ENCODE data around the gene ANKS4B. TPM values are rescaled to one million over a fixed set of nuclear protein-coding genes. Genes with fewer than 3 reads are reported as not detected.

The ANKS4B gene
- total and polyA plus RNA-seq, 2 experiments from 2014 or later: 0.07 TPM; not detected in 1

DNA sequence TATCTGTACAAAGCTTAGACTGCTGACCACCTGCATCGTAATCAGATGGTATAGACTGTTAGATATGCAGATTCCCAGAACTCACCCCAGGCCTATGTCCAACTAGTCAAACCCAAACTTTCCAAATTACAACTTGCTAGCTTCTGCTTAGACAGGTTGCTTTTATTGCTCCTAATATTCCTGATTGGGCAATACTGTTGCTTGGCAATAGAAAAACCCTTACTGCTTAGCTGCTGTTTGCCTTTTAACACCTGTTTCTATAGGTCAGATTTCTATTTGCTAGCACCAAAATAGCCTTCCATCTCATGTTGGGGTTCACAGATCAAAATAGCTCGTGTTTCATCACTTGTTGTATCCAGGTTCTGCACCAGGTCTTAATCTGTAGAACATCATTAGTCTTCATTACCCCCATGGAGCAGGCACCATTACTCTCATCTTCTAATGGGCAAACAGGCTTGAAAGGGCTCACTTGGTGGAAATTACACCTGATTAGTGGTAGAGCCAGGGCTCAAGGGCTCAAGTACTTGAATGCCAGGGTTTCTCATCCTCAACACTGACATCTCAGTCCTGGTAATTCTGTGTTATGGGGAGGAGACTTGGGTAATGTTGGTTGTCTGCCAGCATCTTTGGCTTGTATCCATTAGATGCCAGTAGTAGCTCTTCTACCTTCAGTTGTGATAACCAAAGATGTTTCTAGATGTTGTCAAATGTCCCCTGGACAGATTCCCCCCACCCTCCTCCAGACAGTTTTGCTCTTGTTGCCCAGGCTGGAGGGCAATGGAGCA lies 24.9 kb upstream of the ANKS4B start:
- Histone ChIP-seq H3K79me2 (replicated peaks; ENCODE audit: insufficient read depth) (no peaks in the 10 kb centered on the region), H2AFZ (no peak overlapping the region), H3K4me1 (ENCODE audit: insufficient read depth) (peaks cover 3% of the 10 kb centered on the region; the same call in 1 of the 2 replicates), H3K27ac (ENCODE audit: low read depth) (no peak overlapping the region), H3K9me2 (ENCODE audit: insufficient read depth) (peaks cover 8% of the 10 kb centered on the region; the same call in 1 of the 2 replicates), H3F3A (replicated peaks; ENCODE audit: low read depth) (no peaks in the 10 kb centered on the region), H3K4me3 (no peak overlapping the region), H3K36me3 (ENCODE audit: insufficient read depth) (no peaks in the 10 kb centered on the region), H3K27me3 (ENCODE audit: insufficient read depth) (no peaks in the 10 kb centered on the region), H3K4me2 (no peak overlapping the region), H4K20me1 (replicated peaks; ENCODE audit: insufficient read depth) (no peaks in the 10 kb centered on the region)
- H3K4me3 Mint-ChIP-seq: no peak overlapping the region
- H3K9me3 Mint-ChIP-seq: no peaks in the 10 kb centered on the region
- DNase-seq (ENCODE audit: low spot score): no peak
- no peak overlapping the region for H3K27ac Mint-ChIP-seq
- H3K4me1 Mint-ChIP-seq: peaks cover under 1% of the 10 kb centered on the region; the same call in 1 of the 3 replicates
- no peaks in the 10 kb centered on the region for H3K36me3 Mint-ChIP-seq (ENCODE audit: low read depth)
- H3K27me3 Mint-ChIP-seq (ENCODE audit: insufficient read depth, low read depth, poor library complexity): peaks cover 2% of the 10 kb centered on the region
- no peak for ATAC-seq
- TF ChIP-seq CREB1 (CRISPR knock-in tag; IDR thresholded peaks at IDR 0.05; ENCODE audit: low read depth) (no peak), JUNB (IDR thresholded peaks at IDR 0.05; ENCODE audit: unreplicated experiment) (no peak), NANOG (IDR thresholded peaks at IDR 0.05; ENCODE audit: borderline replicate concordance) (no peak), EZH2phosphoT487 (IDR thresholded peaks at IDR 0.05; ENCODE audit: unreplicated experiment) (no peak), ZNF331 (CRISPR knock-in tag; IDR thresholded peaks at IDR 0.05; ENCODE audit: low read depth) (no peak), POLR2AphosphoS5 (IDR thresholded peaks at IDR 0.05; ENCODE audit: low read depth) (no peak), EZH2 (IDR thresholded peaks at IDR 0.05; ENCODE audit: low read depth, unreplicated experiment) (no peak), STAT1 (IDR thresholded peaks at IDR 0.05; ENCODE audit: unreplicated experiment) (no peak), ZNF114 (CRISPR knock-in tag; IDR thresholded peaks at IDR 0.05) (no peak)
- TF ChIP-seq, protein P1, sequence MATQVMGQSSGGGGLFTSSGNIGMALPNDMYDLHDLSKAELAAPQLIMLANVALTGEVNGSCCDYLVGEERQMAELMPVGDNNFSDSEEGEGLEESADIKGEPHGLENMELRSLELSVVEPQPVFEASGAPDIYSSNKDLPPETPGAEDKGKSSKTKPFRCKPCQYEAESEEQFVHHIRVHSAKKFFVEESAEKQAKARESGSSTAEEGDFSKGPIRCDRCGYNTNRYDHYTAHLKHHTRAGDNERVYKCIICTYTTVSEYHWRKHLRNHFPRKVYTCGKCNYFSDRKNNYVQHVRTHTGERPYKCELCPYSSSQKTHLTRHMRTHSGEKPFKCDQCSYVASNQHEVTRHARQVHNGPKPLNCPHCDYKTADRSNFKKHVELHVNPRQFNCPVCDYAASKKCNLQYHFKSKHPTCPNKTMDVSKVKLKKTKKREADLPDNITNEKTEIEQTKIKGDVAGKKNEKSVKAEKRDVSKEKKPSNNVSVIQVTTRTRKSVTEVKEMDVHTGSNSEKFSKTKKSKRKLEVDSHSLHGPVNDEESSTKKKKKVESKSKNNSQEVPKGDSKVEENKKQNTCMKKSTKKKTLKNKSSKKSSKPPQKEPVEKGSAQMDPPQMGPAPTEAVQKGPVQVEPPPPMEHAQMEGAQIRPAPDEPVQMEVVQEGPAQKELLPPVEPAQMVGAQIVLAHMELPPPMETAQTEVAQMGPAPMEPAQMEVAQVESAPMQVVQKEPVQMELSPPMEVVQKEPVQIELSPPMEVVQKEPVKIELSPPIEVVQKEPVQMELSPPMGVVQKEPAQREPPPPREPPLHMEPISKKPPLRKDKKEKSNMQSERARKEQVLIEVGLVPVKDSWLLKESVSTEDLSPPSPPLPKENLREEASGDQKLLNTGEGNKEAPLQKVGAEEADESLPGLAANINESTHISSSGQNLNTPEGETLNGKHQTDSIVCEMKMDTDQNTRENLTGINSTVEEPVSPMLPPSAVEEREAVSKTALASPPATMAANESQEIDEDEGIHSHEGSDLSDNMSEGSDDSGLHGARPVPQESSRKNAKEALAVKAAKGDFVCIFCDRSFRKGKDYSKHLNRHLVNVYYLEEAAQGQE (IDR thresholded peaks at IDR 0.05; ENCODE audit: unreplicated experiment): no peak
- TF ChIP-seq, protein P2, sequence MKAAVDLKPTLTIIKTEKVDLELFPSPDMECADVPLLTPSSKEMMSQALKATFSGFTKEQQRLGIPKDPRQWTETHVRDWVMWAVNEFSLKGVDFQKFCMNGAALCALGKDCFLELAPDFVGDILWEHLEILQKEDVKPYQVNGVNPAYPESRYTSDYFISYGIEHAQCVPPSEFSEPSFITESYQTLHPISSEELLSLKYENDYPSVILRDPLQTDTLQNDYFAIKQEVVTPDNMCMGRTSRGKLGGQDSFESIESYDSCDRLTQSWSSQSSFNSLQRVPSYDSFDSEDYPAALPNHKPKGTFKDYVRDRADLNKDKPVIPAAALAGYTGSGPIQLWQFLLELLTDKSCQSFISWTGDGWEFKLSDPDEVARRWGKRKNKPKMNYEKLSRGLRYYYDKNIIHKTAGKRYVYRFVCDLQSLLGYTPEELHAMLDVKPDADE (IDR thresholded peaks at IDR 0.05): no peak
- TF ChIP-seq, protein P3, sequence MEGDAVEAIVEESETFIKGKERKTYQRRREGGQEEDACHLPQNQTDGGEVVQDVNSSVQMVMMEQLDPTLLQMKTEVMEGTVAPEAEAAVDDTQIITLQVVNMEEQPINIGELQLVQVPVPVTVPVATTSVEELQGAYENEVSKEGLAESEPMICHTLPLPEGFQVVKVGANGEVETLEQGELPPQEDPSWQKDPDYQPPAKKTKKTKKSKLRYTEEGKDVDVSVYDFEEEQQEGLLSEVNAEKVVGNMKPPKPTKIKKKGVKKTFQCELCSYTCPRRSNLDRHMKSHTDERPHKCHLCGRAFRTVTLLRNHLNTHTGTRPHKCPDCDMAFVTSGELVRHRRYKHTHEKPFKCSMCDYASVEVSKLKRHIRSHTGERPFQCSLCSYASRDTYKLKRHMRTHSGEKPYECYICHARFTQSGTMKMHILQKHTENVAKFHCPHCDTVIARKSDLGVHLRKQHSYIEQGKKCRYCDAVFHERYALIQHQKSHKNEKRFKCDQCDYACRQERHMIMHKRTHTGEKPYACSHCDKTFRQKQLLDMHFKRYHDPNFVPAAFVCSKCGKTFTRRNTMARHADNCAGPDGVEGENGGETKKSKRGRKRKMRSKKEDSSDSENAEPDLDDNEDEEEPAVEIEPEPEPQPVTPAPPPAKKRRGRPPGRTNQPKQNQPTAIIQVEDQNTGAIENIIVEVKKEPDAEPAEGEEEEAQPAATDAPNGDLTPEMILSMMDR (conservative IDR thresholded peaks at IDR 0.05; ENCODE audit: low read depth in 2 of 2): no peak
- TF ChIP-seq, protein P4, sequence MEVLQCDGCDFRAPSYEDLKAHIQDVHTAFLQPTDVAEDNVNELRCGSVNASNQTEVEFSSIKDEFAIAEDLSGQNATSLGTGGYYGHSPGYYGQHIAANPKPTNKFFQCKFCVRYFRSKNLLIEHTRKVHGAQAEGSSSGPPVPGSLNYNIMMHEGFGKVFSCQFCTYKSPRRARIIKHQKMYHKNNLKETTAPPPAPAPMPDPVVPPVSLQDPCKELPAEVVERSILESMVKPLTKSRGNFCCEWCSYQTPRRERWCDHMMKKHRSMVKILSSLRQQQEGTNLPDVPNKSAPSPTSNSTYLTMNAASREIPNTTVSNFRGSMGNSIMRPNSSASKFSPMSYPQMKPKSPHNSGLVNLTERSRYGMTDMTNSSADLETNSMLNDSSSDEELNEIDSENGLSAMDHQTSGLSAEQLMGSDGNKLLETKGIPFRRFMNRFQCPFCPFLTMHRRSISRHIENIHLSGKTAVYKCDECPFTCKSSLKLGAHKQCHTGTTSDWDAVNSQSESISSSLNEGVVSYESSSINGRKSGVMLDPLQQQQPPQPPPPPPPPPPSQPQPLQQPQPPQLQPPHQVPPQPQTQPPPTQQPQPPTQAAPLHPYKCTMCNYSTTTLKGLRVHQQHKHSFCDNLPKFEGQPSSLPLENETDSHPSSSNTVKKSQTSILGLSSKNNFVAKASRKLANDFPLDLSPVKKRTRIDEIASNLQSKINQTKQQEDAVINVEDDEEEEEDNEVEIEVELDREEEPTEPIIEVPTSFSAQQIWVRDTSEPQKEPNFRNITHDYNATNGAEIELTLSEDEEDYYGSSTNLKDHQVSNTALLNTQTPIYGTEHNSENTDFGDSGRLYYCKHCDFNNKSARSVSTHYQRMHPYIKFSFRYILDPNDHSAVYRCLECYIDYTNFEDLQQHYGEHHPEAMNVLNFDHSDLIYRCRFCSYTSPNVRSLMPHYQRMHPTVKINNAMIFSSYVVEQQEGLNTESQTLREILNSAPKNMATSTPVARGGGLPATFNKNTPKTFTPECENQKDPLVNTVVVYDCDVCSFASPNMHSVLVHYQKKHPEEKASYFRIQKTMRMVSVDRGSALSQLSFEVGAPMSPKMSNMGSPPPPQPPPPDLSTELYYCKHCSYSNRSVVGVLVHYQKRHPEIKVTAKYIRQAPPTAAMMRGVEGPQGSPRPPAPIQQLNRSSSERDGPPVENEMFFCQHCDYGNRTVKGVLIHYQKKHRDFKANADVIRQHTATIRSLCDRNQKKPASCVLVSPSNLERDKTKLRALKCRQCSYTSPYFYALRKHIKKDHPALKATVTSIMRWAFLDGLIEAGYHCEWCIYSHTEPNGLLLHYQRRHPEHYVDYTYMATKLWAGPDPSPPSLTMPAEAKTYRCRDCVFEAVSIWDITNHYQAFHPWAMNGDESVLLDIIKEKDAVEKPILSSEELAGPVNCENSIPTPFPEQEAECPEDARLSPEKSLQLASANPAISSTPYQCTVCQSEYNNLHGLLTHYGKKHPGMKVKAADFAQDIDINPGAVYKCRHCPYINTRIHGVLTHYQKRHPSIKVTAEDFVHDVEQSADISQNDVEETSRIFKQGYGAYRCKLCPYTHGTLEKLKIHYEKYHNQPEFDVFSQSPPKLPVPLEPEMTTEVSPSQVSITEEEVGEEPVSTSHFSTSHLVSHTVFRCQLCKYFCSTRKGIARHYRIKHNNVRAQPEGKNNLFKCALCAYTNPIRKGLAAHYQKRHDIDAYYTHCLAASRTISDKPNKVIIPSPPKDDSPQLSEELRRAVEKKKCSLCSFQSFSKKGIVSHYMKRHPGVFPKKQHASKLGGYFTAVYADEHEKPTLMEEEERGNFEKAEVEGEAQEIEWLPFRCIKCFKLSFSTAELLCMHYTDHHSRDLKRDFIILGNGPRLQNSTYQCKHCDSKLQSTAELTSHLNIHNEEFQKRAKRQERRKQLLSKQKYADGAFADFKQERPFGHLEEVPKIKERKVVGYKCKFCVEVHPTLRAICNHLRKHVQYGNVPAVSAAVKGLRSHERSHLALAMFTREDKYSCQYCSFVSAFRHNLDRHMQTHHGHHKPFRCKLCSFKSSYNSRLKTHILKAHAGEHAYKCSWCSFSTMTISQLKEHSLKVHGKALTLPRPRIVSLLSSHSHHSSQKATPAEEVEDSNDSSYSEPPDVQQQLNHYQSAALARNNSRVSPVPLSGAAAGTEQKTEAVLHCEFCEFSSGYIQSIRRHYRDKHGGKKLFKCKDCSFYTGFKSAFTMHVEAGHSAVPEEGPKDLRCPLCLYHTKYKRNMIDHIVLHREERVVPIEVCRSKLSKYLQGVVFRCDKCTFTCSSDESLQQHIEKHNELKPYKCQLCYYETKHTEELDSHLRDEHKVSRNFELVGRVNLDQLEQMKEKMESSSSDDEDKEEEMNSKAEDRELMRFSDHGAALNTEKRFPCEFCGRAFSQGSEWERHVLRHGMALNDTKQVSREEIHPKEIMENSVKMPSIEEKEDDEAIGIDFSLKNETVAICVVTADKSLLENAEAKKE (CRISPR knock-in tag; IDR thresholded peaks at IDR 0.05): no peak

All from GM23338 (cell line).